HepG2 (cell line): ENCODE measurements around the gene SCML1.

Experiments used
- CTCF ChIP-seq: sonication (generic); formaldehyde crosslinking; IDR thresholded peaks from 2 replicates; pipeline ENCODE4 v1.5.0; 2020; ENCODE audit warnings: mild to moderate bottlenecking, missing genetic modification reagents, moderate library complexity
- DMTF1 ChIP-seq: sonication (generic); formaldehyde crosslinking; IDR thresholded peaks from 2 replicates; pipeline ENCODE4 v1.4.0; 2020; ENCODE audit warnings: mild to moderate bottlenecking, missing genetic modification reagents
- ESRRA ChIP-seq: sonication (generic); formaldehyde crosslinking; IDR thresholded peaks from 2 replicates; pipeline ENCODE4 v1.5.1; 2020; ENCODE audit warnings: mild to moderate bottlenecking, low read depth, missing genetic modification reagents
- MAFG ChIP-seq: sonication (generic); formaldehyde crosslinking; IDR thresholded peaks from 2 replicates; pipeline ENCODE4 v1.5.1; 2020; ENCODE audit warnings: mild to moderate bottlenecking, missing genetic modification reagents
- MED1 ChIP-seq: sonication (generic); formaldehyde crosslinking; IDR thresholded peaks from 2 replicates; pipeline ENCODE4 v1.4.0; 2020; ENCODE audit warnings: missing genetic modification reagents
- POLR2A ChIP-seq, 2 experiments: IDR thresholded peaks; 2 replicates each; pipeline ENCODE4 v1.6.1; 2011; ENCODE audit warnings: low read depth in 2 of 2, low read length in 2 of 2, mild to moderate bottlenecking in 1 of 2, moderate library complexity in 1 of 2; ENCODE audit not compliant: insufficient read depth in 1 of 2
- SOX6 ChIP-seq, 2 experiments: fragments of 450-650 bp in 1 of 2; sonication (generic) in 1 of 2; formaldehyde crosslinking in 1 of 2; IDR thresholded peaks; 2 replicates each; pipeline versions ENCODE4 v1.4.0 to v1.6.1; 2017 to 2020; ENCODE audit warnings: antibody characterized with exemption in 1 of 2, mild to moderate bottlenecking in 1 of 2, missing genetic modification reagents in 1 of 2
- SRF ChIP-seq: IDR thresholded peaks from 2 replicates; pipeline ENCODE4 v1.6.1; 2011; ENCODE audit warnings: mild to moderate bottlenecking, low read depth, low read length, moderate library complexity
- TAF1 ChIP-seq: sonication (generic); formaldehyde crosslinking; IDR thresholded peaks from 2 replicates; pipeline ENCODE4 v1.4.0; 2020; ENCODE audit warnings: missing genetic modification reagents
- ZNF124 ChIP-seq: sonication (generic); formaldehyde crosslinking; IDR thresholded peaks from 2 replicates; pipeline ENCODE4 v1.4.0; 2020; ENCODE audit warnings: missing genetic modification reagents
- ZNF703 ChIP-seq: sonication (generic); formaldehyde crosslinking; IDR thresholded peaks from 2 replicates; pipeline ENCODE4 v1.5.1; 2020; ENCODE audit warnings: missing genetic modification reagents, mild to moderate bottlenecking, moderate library complexity, borderline replicate concordance
- ZNF768 ChIP-seq: sonication (generic); formaldehyde crosslinking; IDR thresholded peaks from 2 replicates; pipeline ENCODE4 v1.4.0; 2020; ENCODE audit warnings: missing genetic modification reagents

GRCh38 chrX:17787557-17787956, 50.3 kb downstream of the SCML1 start:
- TF ChIP-seq ZNF124, result no peak
- no peak for TF ChIP-seq SOX6 (IDR thresholded peaks at IDR 0.05)
- no peak for TF ChIP-seq SOX6 (CRISPR knock-in tag; IDR thresholded peaks at IDR 0.05)
- no peak for TF ChIP-seq ZNF768
- no peak for TF ChIP-seq MED1
- TF ChIP-seq DMTF1 (CRISPR knock-in tag), result no peak
- TF ChIP-seq TAF1 (CRISPR knock-in tag), result no peak
- no peak for TF ChIP-seq ESRRA (CRISPR knock-in tag)
- no peak for TF ChIP-seq ZNF703 (CRISPR knock-in tag)
- no peak for TF ChIP-seq MAFG (CRISPR knock-in tag)
- no peak for TF ChIP-seq CTCF (CRISPR knock-in tag)
- TF ChIP-seq POLR2A (IDR thresholded peaks at IDR 0.05; ENCODE audit: insufficient read depth in 1 of 2, low read depth in 2 of 2, low read length in 2 of 2), result no peak
- no peak for TF ChIP-seq SRF
